H9 (cell line): ENCODE results near the gene ZBTB7A. TPM values are rescaled to one million over a fixed set of nuclear protein-coding genes. Genes with fewer than 3 reads are reported as not detected.

Experiments
- DNase-seq: peaks from one replicate; pipeline ENCODE4 v3.0.0-alpha.2; 2017
- H2AFZ ChIP-seq: one replicate; pipeline ENCODE4 v1.6.1; 2013; ENCODE audit warnings: mild to moderate bottlenecking, low read length, control low read depth, moderate library complexity
- H2AK5ac ChIP-seq: 2 replicates; pipeline ENCODE4 v1.6.1; 2013; ENCODE audit warnings: low read length, control low read depth, mixed read lengths; ENCODE audit not compliant: insufficient read length
- H2BK120ac ChIP-seq: one replicate; pipeline ENCODE4 v1.6.1; 2013; ENCODE audit warnings: low read depth, mild to moderate bottlenecking, low read length, control low read depth, inconsistent platforms; ENCODE audit not compliant: poor library complexity, severe bottlenecking
- H2BK12ac ChIP-seq: 2 replicates; pipeline ENCODE4 v1.6.1; 2013; ENCODE audit warnings: low read length, control low read depth, mixed read lengths, low read depth; ENCODE audit not compliant: insufficient read length
- H2BK15ac ChIP-seq: 2 replicates; pipeline ENCODE4 v1.6.1; 2013; ENCODE audit warnings: low read depth, low read length, control low read depth
- H2BK20ac ChIP-seq: one replicate; pipeline ENCODE4 v1.6.1; 2013; ENCODE audit warnings: low read depth, mild to moderate bottlenecking, low read length, control low read depth, inconsistent platforms; ENCODE audit not compliant: poor library complexity, severe bottlenecking
- H2BK5ac ChIP-seq: 2 replicates; pipeline ENCODE4 v1.6.1; 2013; ENCODE audit warnings: low read length, control low read depth, mixed read lengths; ENCODE audit not compliant: insufficient read length
- H3K14ac ChIP-seq: 2 replicates; pipeline ENCODE4 v1.6.1; 2013; ENCODE audit warnings: low read length, control low read depth; ENCODE audit not compliant: insufficient read depth
- H3K18ac ChIP-seq: 2 replicates; pipeline ENCODE4 v1.6.1; 2013; ENCODE audit warnings: low read depth, mild to moderate bottlenecking, mixed read lengths, low read length, control low read depth; ENCODE audit not compliant: insufficient read length
- H3K23ac ChIP-seq: 2 replicates; pipeline ENCODE4 v1.6.1; 2013; ENCODE audit warnings: low read length, control low read depth, mixed read lengths, low read depth; ENCODE audit not compliant: insufficient read length
- H3K23me2 ChIP-seq: 2 replicates; pipeline ENCODE4 v1.6.1; 2013; ENCODE audit warnings: low read depth, mild to moderate bottlenecking, mixed read lengths, low read length, control low read depth; ENCODE audit not compliant: insufficient read length, poor library complexity, severe bottlenecking
- H3K27ac ChIP-seq: 2 replicates; pipeline ENCODE4 v1.5.1; 2013; ENCODE audit warnings: low read length, control low read depth, mixed read lengths, low read depth; ENCODE audit not compliant: insufficient read length
- H3K27me3 ChIP-seq: 2 replicates; pipeline ENCODE4 v1.6.1; 2013; ENCODE audit warnings: low read length, control low read depth, inconsistent platforms; ENCODE audit not compliant: insufficient read depth
- H3K4ac ChIP-seq: 2 replicates; pipeline ENCODE4 v1.6.1; 2013; ENCODE audit warnings: low read depth, mild to moderate bottlenecking, control low read depth, inconsistent platforms, low read length, moderate library complexity
- H3K4me1 ChIP-seq: 2 replicates; pipeline ENCODE4 v1.6.1; 2013; ENCODE audit warnings: low read length, control low read depth, inconsistent platforms; ENCODE audit not compliant: insufficient read depth
- H3K4me2 ChIP-seq: 2 replicates; pipeline ENCODE4 v1.6.1; 2013; ENCODE audit warnings: low read length, control low read depth, mixed read lengths; ENCODE audit not compliant: insufficient read length, insufficient read depth
- H3K56ac ChIP-seq: 2 replicates; pipeline ENCODE4 v1.6.1; 2013; ENCODE audit warnings: low read depth, mild to moderate bottlenecking, mixed read lengths, low read length, control low read depth; ENCODE audit not compliant: insufficient read length
- H3K79me1 ChIP-seq: 2 replicates; pipeline ENCODE4 v1.6.1; 2013; ENCODE audit warnings: low read depth, mild to moderate bottlenecking, moderate library complexity, low read length, control low read depth, inconsistent platforms; ENCODE audit not compliant: insufficient read depth, poor library complexity, severe bottlenecking
- H3K79me2 ChIP-seq: 2 replicates; pipeline ENCODE4 v1.6.1; 2013; ENCODE audit warnings: low read length, control low read depth, inconsistent platforms; ENCODE audit not compliant: insufficient read depth
- H3K9ac ChIP-seq: 2 replicates; pipeline ENCODE4 v1.6.1; 2013; ENCODE audit warnings: low read length, control low read depth, mixed read lengths; ENCODE audit not compliant: insufficient read length; ENCODE audit errors: extremely low read depth
- H3K9me3 ChIP-seq: one replicate; pipeline ENCODE4 v1.6.1; 2013; ENCODE audit warnings: low read depth, low read length, inconsistent platforms; ENCODE audit not compliant: control insufficient read depth
- H3T11ph ChIP-seq: one replicate; pipeline ENCODE4 v1.6.1; 2013; ENCODE audit warnings: mild to moderate bottlenecking, low read length, control low read depth, inconsistent platforms
- H4K20me1 ChIP-seq: one replicate; pipeline ENCODE4 v1.6.1; 2013; ENCODE audit not compliant: control insufficient read depth, insufficient read length, insufficient read depth
- H4K5ac ChIP-seq: 2 replicates; pipeline ENCODE4 v1.6.1; 2013; ENCODE audit warnings: low read depth, mild to moderate bottlenecking, mixed read lengths, low read length, control low read depth; ENCODE audit not compliant: insufficient read length
- H4K8ac ChIP-seq: replicated peaks from 2 replicates; pipeline ENCODE4 v1.6.1; 2013; ENCODE audit warnings: low read length, control low read depth, mixed read lengths, low read depth; ENCODE audit not compliant: insufficient read length
- H4K91ac ChIP-seq: 2 replicates; pipeline ENCODE4 v1.6.1; 2013; ENCODE audit warnings: low read depth, mild to moderate bottlenecking, moderate library complexity, mixed read lengths, low read length, control low read depth; ENCODE audit not compliant: insufficient read length
- H3K27ac Mint-ChIP-seq, 3 experiments: 2 replicates in 2 of 3; 3 replicates in 1 of 3; pipeline ENCODE4 v1.8.0; 2020 to 2021; ENCODE audit warnings: mixed read lengths in 3 of 3, mild to moderate bottlenecking in 1 of 3, moderate library complexity in 1 of 3
- H3K27me3 Mint-ChIP-seq: 2 replicates; pipeline ENCODE4 v1.8.0; 2021; ENCODE audit warnings: low read depth, mild to moderate bottlenecking, moderate library complexity, mixed read lengths
- H3K36me3 Mint-ChIP-seq, 3 experiments: 2 replicates in 2 of 3; 3 replicates in 1 of 3; pipeline ENCODE4 v1.8.0; 2020 to 2021; ENCODE audit warnings: low read depth in 3 of 3, mixed read lengths in 3 of 3; ENCODE audit not compliant: insufficient read depth in 1 of 3
- H3K4me1 Mint-ChIP-seq, 2 experiments: 2 replicates each; pipeline ENCODE4 v1.8.0; 2020; ENCODE audit warnings: mixed read lengths in 2 of 2
- H3K4me3 Mint-ChIP-seq, 2 experiments: 2 replicates in 1 of 2; 3 replicates in 1 of 2; pipeline ENCODE4 v1.8.0; 2020 to 2021; ENCODE audit warnings: mild to moderate bottlenecking in 2 of 2, mixed read lengths in 2 of 2, moderate library complexity in 1 of 2
- H3K9me3 Mint-ChIP-seq, 2 experiments: 2 replicates in 1 of 2; 3 replicates in 1 of 2; pipeline ENCODE4 v1.8.0; 2020; ENCODE audit warnings: mild to moderate bottlenecking in 2 of 2, mixed read lengths in 2 of 2, moderate library complexity in 1 of 2
- WGBS: extraction: QIAGEN DNeasy Blood & Tissue Kit; methylation state at CpG from one replicate; pipeline ENCODE4 v1.1.7; 2013; ENCODE audit warnings: missing lambda C conversion rate, low lambda C conversion rate, mixed read lengths; ENCODE audit not compliant: insufficient read length; ENCODE audit errors: extremely low coverage; 5-methylcytosine and 5-hydroxymethylcytosine counted together
- total RNA-seq: library from RNA; stranded (reverse); gene quantifications from 2 replicates; pipeline ENCODE4 v1.2.1, GENCODE V29; 2021
- TF ChIP-seq, protein P1 (sequence below): fragments of 200-600 bp; sonication (generic); conservative IDR thresholded peaks from 3 replicates; pipeline ENCODE4 v1.8.0; 2021; ENCODE audit warnings: antibody characterized with exemption, mild to moderate bottlenecking

The ZBTB7A gene
- total RNA-seq, 1 experiment from 2014 or later, result 24.9 TPM

DNA sequence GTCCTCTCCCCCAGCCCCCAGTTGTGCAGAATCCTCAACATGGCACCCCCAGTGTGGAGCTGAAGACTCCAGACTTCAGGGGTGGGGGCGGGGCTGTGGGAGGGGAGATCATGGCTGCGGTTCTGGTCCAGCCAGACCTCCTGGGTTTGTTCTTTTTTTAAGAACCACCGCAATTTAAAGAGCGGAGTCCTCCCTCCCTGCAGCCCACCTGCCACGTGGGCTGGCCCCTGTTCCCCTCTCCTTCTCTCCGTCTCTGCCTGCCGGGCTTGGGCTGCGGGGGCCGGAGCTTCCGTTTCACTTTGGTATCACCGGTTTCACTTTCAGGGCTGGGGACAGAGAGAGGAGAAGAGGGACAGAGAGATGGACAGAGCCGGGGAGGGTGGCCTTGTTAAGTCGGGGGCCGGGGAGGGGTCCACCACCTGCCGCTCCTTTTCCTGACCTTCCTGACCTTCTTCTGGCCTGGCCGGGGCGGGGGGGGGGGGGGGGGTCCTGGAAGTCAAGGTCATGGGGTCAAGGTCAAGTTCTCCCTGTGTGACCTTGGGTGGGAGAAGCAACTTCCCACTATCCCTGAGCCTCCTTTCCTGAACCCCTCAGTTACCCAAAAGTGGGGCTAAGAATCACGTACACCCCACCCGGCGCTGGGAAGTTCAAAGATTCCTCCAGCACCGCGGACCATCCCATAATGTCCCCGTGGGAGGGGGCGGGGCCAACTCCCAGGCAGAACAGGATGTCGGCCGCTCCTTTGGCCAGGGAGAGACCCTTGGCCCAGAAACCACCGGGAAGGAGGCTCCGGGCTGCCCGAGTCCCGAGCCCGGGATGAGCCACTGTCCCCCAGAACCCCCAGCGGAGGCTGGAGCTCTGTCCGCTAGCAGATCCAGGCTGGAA is 11.3 kb upstream of the ZBTB7A start:
- DNase-seq, result no peak
- H3K79me2 ChIP-seq, result no peaks in the 10 kb centered on the region
- no peaks in the 10 kb centered on the region for H4K20me1 ChIP-seq
- no peak overlapping the region for H3K56ac ChIP-seq
- H3K9me3 ChIP-seq, result no peaks in the 10 kb centered on the region
- H3K27ac ChIP-seq, result no peak overlapping the region
- peaks cover 13% of the 10 kb centered on the region for H3K27me3 Mint-ChIP-seq
- H3K4me3 Mint-ChIP-seq, result no peak overlapping the region
- H2AFZ ChIP-seq, result no peak overlapping the region
- peak overlapping the region; percentile 22 for H2BK12ac ChIP-seq
- peaks cover 8 to 24% of the 10 kb centered on the region in 2 experiments for H3K4me1 Mint-ChIP-seq
- no CpG with 5 or more reads among the region's 33 CpGs for WGBS
- H3K9ac ChIP-seq, result no peak overlapping the region
- peaks cover 5% of the 10 kb centered on the region; the same call in 1 of the 2 replicates for H3K4me1 ChIP-seq
- H3K4ac ChIP-seq, result no peak overlapping the region; the same call in 1 of the 2 replicates
- H3K79me1 ChIP-seq, result no peaks in the 10 kb centered on the region
- H3K9me3 Mint-ChIP-seq, result no peaks in the 10 kb centered on the region; a peak in 2 of 5 replicates
- no peak overlapping the region for H4K91ac ChIP-seq
- no peak overlapping the region for H4K5ac ChIP-seq
- H3T11ph ChIP-seq, result no peak overlapping the region
- no peaks in the 10 kb centered on the region for H3K27me3 ChIP-seq
- H2AK5ac ChIP-seq, result no peak overlapping the region
- H2BK120ac ChIP-seq, result peak overlapping the region; percentile 26
- H4K8ac ChIP-seq, result no peak overlapping the region
- TF ChIP-seq, protein P1, sequence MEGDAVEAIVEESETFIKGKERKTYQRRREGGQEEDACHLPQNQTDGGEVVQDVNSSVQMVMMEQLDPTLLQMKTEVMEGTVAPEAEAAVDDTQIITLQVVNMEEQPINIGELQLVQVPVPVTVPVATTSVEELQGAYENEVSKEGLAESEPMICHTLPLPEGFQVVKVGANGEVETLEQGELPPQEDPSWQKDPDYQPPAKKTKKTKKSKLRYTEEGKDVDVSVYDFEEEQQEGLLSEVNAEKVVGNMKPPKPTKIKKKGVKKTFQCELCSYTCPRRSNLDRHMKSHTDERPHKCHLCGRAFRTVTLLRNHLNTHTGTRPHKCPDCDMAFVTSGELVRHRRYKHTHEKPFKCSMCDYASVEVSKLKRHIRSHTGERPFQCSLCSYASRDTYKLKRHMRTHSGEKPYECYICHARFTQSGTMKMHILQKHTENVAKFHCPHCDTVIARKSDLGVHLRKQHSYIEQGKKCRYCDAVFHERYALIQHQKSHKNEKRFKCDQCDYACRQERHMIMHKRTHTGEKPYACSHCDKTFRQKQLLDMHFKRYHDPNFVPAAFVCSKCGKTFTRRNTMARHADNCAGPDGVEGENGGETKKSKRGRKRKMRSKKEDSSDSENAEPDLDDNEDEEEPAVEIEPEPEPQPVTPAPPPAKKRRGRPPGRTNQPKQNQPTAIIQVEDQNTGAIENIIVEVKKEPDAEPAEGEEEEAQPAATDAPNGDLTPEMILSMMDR, result no peak
- H3K18ac ChIP-seq, result peak overlapping the region; percentile 75
- peak overlapping the region in 1 of 3 experiments; percentile 91; a peak in 2 of 7 replicates for H3K27ac Mint-ChIP-seq
- H3K23me2 ChIP-seq, result peaks cover 4% of the 10 kb centered on the region
- H3K4me2 ChIP-seq, result peak overlapping the region; percentile 60
- no peak overlapping the region for H2BK15ac ChIP-seq
- H3K23ac ChIP-seq, result no peak overlapping the region
- H2BK5ac ChIP-seq, result no peak overlapping the region
- H2BK20ac ChIP-seq, result no peak overlapping the region
- 0 out of 2 replicates have a peak overlapping the region, but pooled peaks have one; percentile 63 for H3K14ac ChIP-seq
- no peaks in the 10 kb centered on the region for H3K36me3 Mint-ChIP-seq
